WTC11 (cell line): Measurements from ENCODE around the gene SLC51B. TPM values are rescaled to one million over a fixed set of nuclear protein-coding genes. Genes with fewer than 3 reads are reported as not detected.

Experiments
- ATAC-seq: fragments of 200-7000 bp; cut with Tn5 transposase; 2 replicates; pipeline ENCODE4 v1.10.0; 2021; ENCODE audit warnings: mild to moderate bottlenecking, moderate library complexity
- CTCF ChIA-PET: fragments of 300-600 bp; sonication (Branson Sonifier 250); formaldehyde crosslinking; loops from one replicate; lab custom pipeline; 2021; ENCODE audit warnings: antibody characterized with exemption; lab: Charles Lee
- POLR2A ChIA-PET: fragments of 350-600 bp; sonication (Branson Sonifier 250); formaldehyde crosslinking; loops from one replicate; lab custom pipeline; 2021; ENCODE audit warnings: antibody characterized with exemption; lab: Charles Lee
- DNase-seq: peaks from one replicate; pipeline ENCODE4 v3.0.0; 2021; ENCODE audit warnings: low spot score
- H3K27ac Mint-ChIP-seq: 2 replicates; pipeline ENCODE4 v1.8.0; 2021; ENCODE audit warnings: mixed read lengths
- H3K27me3 Mint-ChIP-seq: 2 replicates; pipeline ENCODE4 v1.8.0; 2021; ENCODE audit warnings: low read depth, mild to moderate bottlenecking, moderate library complexity, mixed read lengths
- H3K36me3 Mint-ChIP-seq: 2 replicates; pipeline ENCODE4 v1.8.0; 2021; ENCODE audit warnings: mixed read lengths
- H3K4me1 Mint-ChIP-seq: 2 replicates; pipeline ENCODE4 v1.8.0; 2022; ENCODE audit warnings: mixed read lengths
- H3K4me3 Mint-ChIP-seq: 2 replicates; pipeline ENCODE4 v1.8.0; 2021; ENCODE audit warnings: mild to moderate bottlenecking, moderate library complexity, mixed read lengths
- H3K9me3 Mint-ChIP-seq: 2 replicates; pipeline ENCODE4 v1.8.0; 2021; ENCODE audit warnings: mixed read lengths
- ARID4B ChIP-seq: sonication (generic); formaldehyde crosslinking; IDR thresholded peaks from 2 replicates; pipeline ENCODE4 v1.8.0; 2023; ENCODE audit warnings: missing genetic modification reagents, mild to moderate bottlenecking, borderline replicate concordance
- ATF3 ChIP-seq: sonication (generic); formaldehyde crosslinking; conservative IDR thresholded peaks from 2 replicates; pipeline ENCODE4 v1.8.1; 2022; ENCODE audit warnings: mild to moderate bottlenecking, missing genetic modification reagents
- CREB1 ChIP-seq: sonication (generic); formaldehyde crosslinking; IDR thresholded peaks from 2 replicates; pipeline ENCODE4 v1.8.0; 2023; ENCODE audit warnings: mild to moderate bottlenecking, missing genetic modification reagents
- CREM ChIP-seq: sonication (generic); formaldehyde crosslinking; IDR thresholded peaks from 2 replicates; pipeline ENCODE4 v1.8.1; 2022; ENCODE audit warnings: mild to moderate bottlenecking, missing genetic modification reagents, moderate library complexity
- ERG ChIP-seq: fragments of 250-450 bp; sonication (Bioruptor Pico); IDR thresholded peaks from 2 replicates; pipeline ENCODE4 v1.8.0; 2021; ENCODE audit warnings: mild to moderate bottlenecking
- ESRRA ChIP-seq: sonication (generic); formaldehyde crosslinking; IDR thresholded peaks from 2 replicates; pipeline ENCODE4 v1.8.1; 2022; ENCODE audit warnings: mild to moderate bottlenecking, missing genetic modification reagents, borderline replicate concordance
- FOXP4 ChIP-seq: sonication (generic); formaldehyde crosslinking; IDR thresholded peaks from 2 replicates; pipeline ENCODE4 v1.8.0; 2022; ENCODE audit warnings: mild to moderate bottlenecking, missing genetic modification reagents
- GRHL2 ChIP-seq: fragments of 250-450 bp; sonication (Bioruptor Pico); IDR thresholded peaks from 2 replicates; pipeline ENCODE4 v1.8.0; 2022; ENCODE audit warnings: mild to moderate bottlenecking, moderate library complexity; ENCODE audit not compliant: insufficient replicate concordance, severe bottlenecking
- NFE2L1 ChIP-seq: sonication (generic); formaldehyde crosslinking; IDR thresholded peaks from 2 replicates; pipeline ENCODE4 v1.8.1; 2023; ENCODE audit warnings: missing genetic modification reagents
- NFYB ChIP-seq: sonication (generic); formaldehyde crosslinking; conservative IDR thresholded peaks from 2 replicates; pipeline ENCODE4 v1.8.0; 2022; ENCODE audit warnings: low read depth, missing genetic modification reagents
- NR1H2 ChIP-seq: sonication (generic); formaldehyde crosslinking; IDR thresholded peaks from 2 replicates; pipeline ENCODE4 v1.9.0; 2021; ENCODE audit warnings: mild to moderate bottlenecking, moderate library complexity, missing genetic modification reagents
- PRDM15 ChIP-seq: sonication (generic); formaldehyde crosslinking; IDR thresholded peaks from 2 replicates; pipeline ENCODE4 v1.8.0; 2022; ENCODE audit warnings: missing genetic modification reagents
- SOX15 ChIP-seq: fragments of 250-450 bp; sonication (Bioruptor Pico); IDR thresholded peaks from 2 replicates; pipeline ENCODE4 v1.9.0; 2021; ENCODE audit warnings: mild to moderate bottlenecking
- STAT6 ChIP-seq: sonication (generic); formaldehyde crosslinking; conservative IDR thresholded peaks from 2 replicates; pipeline ENCODE4 v1.8.1; 2023; ENCODE audit warnings: mild to moderate bottlenecking, low read depth, missing genetic modification reagents, moderate library complexity
- TEAD1 ChIP-seq: sonication (generic); formaldehyde crosslinking; IDR thresholded peaks from 2 replicates; pipeline ENCODE4 v1.8.0; 2022; ENCODE audit warnings: mild to moderate bottlenecking, missing genetic modification reagents
- ZBTB21 ChIP-seq: sonication (generic); formaldehyde crosslinking; IDR thresholded peaks from 2 replicates; pipeline ENCODE4 v1.8.1; 2023; ENCODE audit warnings: mild to moderate bottlenecking, missing genetic modification reagents, borderline replicate concordance
- ZNF121 ChIP-seq: sonication (generic); formaldehyde crosslinking; IDR thresholded peaks from 2 replicates; pipeline ENCODE4 v1.8.0; 2023; ENCODE audit warnings: missing genetic modification reagents
- ZNF219 ChIP-seq: sonication (generic); formaldehyde crosslinking; IDR thresholded peaks from 2 replicates; pipeline ENCODE4 v1.8.0; 2023; ENCODE audit warnings: missing genetic modification reagents, mild to moderate bottlenecking, borderline replicate concordance
- ZNF425 ChIP-seq: fragments of 250-450 bp; sonication (Bioruptor Pico); conservative IDR thresholded peaks from 2 replicates; pipeline ENCODE4 v1.9.0; 2021; ENCODE audit warnings: mild to moderate bottlenecking
- total RNA-seq: library from RNA; stranded (reverse); gene quantifications from 3 replicates; pipeline ENCODE4 v1.2.3, GENCODE V29; 2021

The SLC51B gene
- total RNA-seq, 1 experiment from 2014 or later, result not detected

- ChIA-PET POLR2A (no interaction called here), CTCF (interaction anchor here (1.0 to 2.1 kb wide), 4 partner anchors 9 to 175 kb away, joined by 3 to 5 read pairs (median 4); no protein-coding TSS in a partner anchor)
- no peak overlapping the region for H3K4me3 Mint-ChIP-seq
- no peak overlapping the region for H3K27ac Mint-ChIP-seq
- H3K9me3 Mint-ChIP-seq, result no peaks in the 10 kb centered on the region
- ATAC-seq (no peak), DNase-seq (no peak)
- H3K27me3 Mint-ChIP-seq, result no peaks in the 10 kb centered on the region
- H3K36me3 Mint-ChIP-seq, result no peaks in the 10 kb centered on the region
- no peaks in the 10 kb centered on the region for H3K4me1 Mint-ChIP-seq
- TF ChIP-seq ZNF425 (CRISPR knock-in tag) (no peak), ZBTB21 (CRISPR knock-in tag) (no peak), ATF3 (CRISPR knock-in tag) (no peak), ERG (CRISPR knock-in tag) (no peak), SOX15 (CRISPR knock-in tag) (no peak), NR1H2 (CRISPR knock-in tag) (no peak), ESRRA (CRISPR knock-in tag) (no peak), ZNF219 (CRISPR knock-in tag) (no peak), PRDM15 (CRISPR knock-in tag) (no peak), ARID4B (CRISPR knock-in tag) (no peak), GRHL2 (CRISPR knock-in tag) (no peak), CREM (CRISPR knock-in tag) (no peak), FOXP4 (CRISPR knock-in tag) (no peak), ZNF121 (CRISPR knock-in tag) (no peak), CREB1 (CRISPR knock-in tag) (no peak), TEAD1 (CRISPR knock-in tag) (no peak), NFYB (CRISPR knock-in tag) (no peak), NFE2L1 (CRISPR knock-in tag) (no peak), STAT6 (CRISPR knock-in tag) (no peak)
- TF ChIP-seq, all 79 proteins: peak for 0
Observed at GRCh38 chr15:65095747-65096104, 50.5 kb downstream of the SLC51B start.
